ENCODE data around the gene HOXA3. TPM values are rescaled to one million over a fixed set of nuclear protein-coding genes. Genes with fewer than 3 reads are reported as not detected.

The HOXA3 gene
- polyA plus RNA-seq, 3 donors: not detected

- intact Hi-C loops (cut with micrococcal nuclease): no loop called here
- H3K4me1 ChIP-seq (ENCODE audit: control insufficient read depth in 1 of 2, insufficient read depth in 2 of 2, low read length in 2 of 2): peaks cover 22 to 28% of the 10 kb centered on the region in 2 donors
- WGBS (ENCODE audit: insufficient coverage): 63% methylated on average over 7 of the region's 11 CpGs
- DNase-seq: no peak
- no peaks in the 10 kb centered on the region for H3K79me2 ChIP-seq (ENCODE audit: insufficient read depth, low read length)
- H3K27me3 ChIP-seq (ENCODE audit: control insufficient read depth in 2 of 2, insufficient read depth in 2 of 2, low read length in 2 of 2): peaks cover 44 to 82% of the 10 kb centered on the region in 2 donors
- H3K4me2 ChIP-seq (replicated peaks; ENCODE audit: extremely low read depth, low read length, poor library complexity, severe bottlenecking): no peak overlapping the region
- peaks cover 13 to 51% (median 37%) of the 10 kb centered on the region in 7 donors for H3K9me3 Mint-ChIP-seq
- no peaks in the 10 kb centered on the region for H4K20me1 ChIP-seq (ENCODE audit: insufficient read depth, low read length)
- H3K9ac ChIP-seq (ENCODE audit: insufficient read depth, low read length, poor library complexity, severe bottlenecking): no peak overlapping the region
- no peak overlapping the region for H3K27ac ChIP-seq (ENCODE audit: low read depth in 1 of 2, low read length in 2 of 2)
- no peak for TF ChIP-seq CTCF (IDR thresholded peaks at IDR 0.05)
- no peaks in the 10 kb centered on the region for H3K36me3 ChIP-seq (replicated peaks in 1 of 2; ENCODE audit: control insufficient read depth in 1 of 2, insufficient read depth in 2 of 2, low read length in 2 of 2)
- peak overlapping the region in 1 of 2 donors; percentile 92 for H3K4me3 Mint-ChIP-seq
- peaks cover 67 to 87% (median 86%) of the 10 kb centered on the region in 3 donors for H3K27me3 Mint-ChIP-seq (ENCODE audit: low read depth in 3 of 3)
- H3K9me3 ChIP-seq (replicated peaks in 1 of 2; ENCODE audit: control insufficient read depth in 1 of 2, insufficient read depth in 1 of 2, low read length in 2 of 2): peaks cover 26 to 30% of the 10 kb centered on the region in 2 donors
- H3K27ac Mint-ChIP-seq: no peak overlapping the region
- no peak overlapping the region for H3K4me3 ChIP-seq (replicated peaks in 1 of 3; ENCODE audit: low read depth in 2 of 3, low read length in 3 of 3)
- peaks cover 6 to 18% of the 10 kb centered on the region in 2 donors for H3K36me3 Mint-ChIP-seq
- no peak overlapping the region for H2AFZ ChIP-seq (ENCODE audit: insufficient read depth, low read depth, low read length, poor library complexity, severe bottlenecking)
- peaks cover 30% of the 10 kb centered on the region for H3K4me1 Mint-ChIP-seq
Measured at GRCh38 chr7:27145914-27146412, 6.4 kb downstream of the HOXA3 start.

GRCh38 chr7:27145165-27145913 is 7.0 kb downstream of the HOXA3 start:
- H3K4me2 ChIP-seq (replicated peaks; ENCODE audit: extremely low read depth, low read length, poor library complexity, severe bottlenecking): no peak overlapping the region
- H4K20me1 ChIP-seq (ENCODE audit: insufficient read depth, low read length): no peaks in the 10 kb centered on the region
- H3K36me3 ChIP-seq (replicated peaks in 1 of 2; ENCODE audit: control insufficient read depth in 1 of 2, insufficient read depth in 2 of 2, low read length in 2 of 2): no peaks in the 10 kb centered on the region
- no peak overlapping the region for H2AFZ ChIP-seq (ENCODE audit: insufficient read depth, low read depth, low read length, poor library complexity, severe bottlenecking)
- no peak overlapping the region for H3K4me3 ChIP-seq (replicated peaks in 1 of 3; ENCODE audit: low read depth in 2 of 3, low read length in 3 of 3)
- H3K27me3 Mint-ChIP-seq (ENCODE audit: low read depth in 3 of 3): peaks cover 66 to 82% (median 80%) of the 10 kb centered on the region in 3 donors
- intact Hi-C loops (cut with micrococcal nuclease): no loop called here
- H3K27ac ChIP-seq (ENCODE audit: low read depth in 1 of 2, low read length in 2 of 2): no peak overlapping the region
- H3K9ac ChIP-seq (ENCODE audit: insufficient read depth, low read length, poor library complexity, severe bottlenecking): no peak overlapping the region
- peak overlapping the region in 1 of 2 donors; percentile 92 for H3K4me3 Mint-ChIP-seq
- peaks cover 16 to 22% of the 10 kb centered on the region in 2 donors for H3K4me1 ChIP-seq (ENCODE audit: control insufficient read depth in 1 of 2, insufficient read depth in 2 of 2, low read length in 2 of 2)
- TF ChIP-seq CTCF (IDR thresholded peaks at IDR 0.05): no peak
- peaks cover 13 to 49% (median 37%) of the 10 kb centered on the region in 7 donors for H3K9me3 Mint-ChIP-seq
- H3K79me2 ChIP-seq (ENCODE audit: insufficient read depth, low read length): no peaks in the 10 kb centered on the region
- no peak overlapping the region for H3K27ac Mint-ChIP-seq
- peaks cover 23% of the 10 kb centered on the region for H3K4me1 Mint-ChIP-seq
- peaks cover 3 to 16% of the 10 kb centered on the region in 2 donors for H3K36me3 Mint-ChIP-seq
- no peak for DNase-seq
- peaks cover 41 to 76% of the 10 kb centered on the region in 2 donors for H3K27me3 ChIP-seq (ENCODE audit: control insufficient read depth in 2 of 2, insufficient read depth in 2 of 2, low read length in 2 of 2)
- H3K9me3 ChIP-seq (replicated peaks in 1 of 2; ENCODE audit: control insufficient read depth in 1 of 2, insufficient read depth in 1 of 2, low read length in 2 of 2): peaks cover 24 to 30% of the 10 kb centered on the region in 2 donors
- WGBS (ENCODE audit: insufficient coverage): 87% methylated on average over 43 of the region's 47 CpGs

Data from CD14-positive monocyte (primary cell).